HUES64 (cell line): ENCODE data around the gene DDX39B. TPM values are rescaled to one million over a fixed set of nuclear protein-coding genes. Genes with fewer than 3 reads are reported as not detected.
"Not testable (repeated sequence)": the region's sequence is repeated elsewhere in the genome, so short reads cannot be mapped to it uniquely, and the experiment has no call there.

Source experiments
- H3K27ac ChIP-seq: 2 replicates; pipeline ENCODE4 v1.7.0; 2013; ENCODE audit warnings: low read depth, low read length, inconsistent platforms
- H3K27me3 ChIP-seq: 2 replicates; pipeline ENCODE4 v1.6.1; 2013; ENCODE audit warnings: mild to moderate bottlenecking, low read length; ENCODE audit not compliant: insufficient read depth
- H3K36me3 ChIP-seq: 2 replicates; pipeline ENCODE4 v1.6.1; 2013; ENCODE audit warnings: mild to moderate bottlenecking, low read length; ENCODE audit not compliant: insufficient read depth
- H3K4me1 ChIP-seq: 2 replicates; pipeline ENCODE4 v1.6.1; 2013; ENCODE audit warnings: mild to moderate bottlenecking, low read length, moderate library complexity; ENCODE audit not compliant: insufficient read depth
- H3K4me3 ChIP-seq: 2 replicates; pipeline ENCODE4 v1.5.1; 2013; ENCODE audit warnings: mild to moderate bottlenecking, low read length, moderate library complexity
- H3K9ac ChIP-seq: 2 replicates; pipeline ENCODE4 v1.6.1; 2013; ENCODE audit warnings: mild to moderate bottlenecking, low read depth, low read length
- H3K9me3 ChIP-seq: 2 replicates; pipeline ENCODE4 v1.6.1; 2013; ENCODE audit warnings: low read depth, low read length; ENCODE audit not compliant: insufficient read depth
- WGBS: fragments of 150-250, 120-280 bp; methylation state at CpG from one replicate; pipeline ENCODE4 v1.1.7; 2013; ENCODE audit warnings: missing lambda C conversion rate; 5-methylcytosine and 5-hydroxymethylcytosine counted together
- polyA plus RNA-seq, 2 experiments: library from polyadenylated mRNA; stranded (reverse); fragments of 50-300 nt; gene quantifications; one replicate each; pipeline ENCODE4 v1.2.3, GENCODE V29; 2013

Gene DDX39B
- 705 TPM for polyA plus RNA-seq (2013, experiment 1 of 2)
- 618 TPM for polyA plus RNA-seq (2013, experiment 2 of 2)

DNA sequence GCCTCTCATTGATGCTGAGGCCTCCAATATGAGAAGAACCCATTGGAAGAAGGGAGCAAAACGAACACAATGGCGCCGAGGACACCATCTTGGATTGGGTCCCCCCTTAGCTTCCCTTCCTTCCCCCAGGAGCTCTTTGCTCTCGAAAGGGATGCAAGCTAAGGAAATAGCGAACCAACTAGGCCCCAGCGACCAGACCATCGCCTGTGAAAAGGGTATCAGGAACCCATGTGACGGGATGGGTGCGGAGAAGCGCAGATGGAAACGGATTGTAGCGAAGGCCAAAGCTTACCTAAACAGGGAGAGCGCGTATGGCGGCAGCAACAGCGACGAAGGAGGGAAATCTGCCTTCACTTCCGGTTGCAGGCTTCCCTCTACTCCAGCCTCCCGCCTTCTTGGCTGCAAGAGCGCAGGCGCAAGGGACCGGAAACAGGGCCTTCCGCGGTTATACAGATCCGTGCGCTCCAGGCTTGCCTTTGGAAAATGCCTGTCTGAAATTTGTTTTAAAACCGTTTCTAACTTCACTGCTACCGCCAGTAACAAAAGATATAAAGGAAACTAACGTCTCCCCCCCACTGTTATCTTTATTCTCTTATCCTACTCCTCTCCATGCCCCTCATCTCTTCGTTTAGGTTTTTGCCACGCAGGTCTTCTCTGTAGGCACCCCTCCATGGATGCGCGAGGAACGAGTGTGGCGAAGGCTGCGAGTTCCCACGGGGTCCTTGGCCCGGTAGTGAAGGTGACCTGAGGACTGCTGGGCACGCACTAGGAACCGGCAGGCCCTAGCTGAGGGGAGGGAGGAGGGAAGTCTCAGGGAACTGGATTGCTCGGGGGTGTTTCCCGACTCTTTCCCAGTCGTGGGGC lies at the start of gene DDX39B:
TSS of gene DDX39B (minus strand) at position 346 of the 864 bp plus-strand sequence. CDS start 1,471 bp downstream, outside the sequence.
- peak within 1 kb of the TSS; percentile 100 for H3K9ac ChIP-seq
- WGBS = under 1% methylated on average over 43 of the region's 43 CpGs
- H3K9me3 ChIP-seq = no peaks in the 10 kb centered on the region
- peak within 1 kb of the TSS; percentile 97 for H3K27ac ChIP-seq
- H3K4me1 ChIP-seq = peaks cover 23% of the 10 kb centered on the region
- no peaks in the 10 kb centered on the region for H3K27me3 ChIP-seq
- H3K36me3 ChIP-seq = peaks cover 41% of the 10 kb centered on the region
- H3K4me3 ChIP-seq = peak within 1 kb of the TSS; percentile 89

DNA sequence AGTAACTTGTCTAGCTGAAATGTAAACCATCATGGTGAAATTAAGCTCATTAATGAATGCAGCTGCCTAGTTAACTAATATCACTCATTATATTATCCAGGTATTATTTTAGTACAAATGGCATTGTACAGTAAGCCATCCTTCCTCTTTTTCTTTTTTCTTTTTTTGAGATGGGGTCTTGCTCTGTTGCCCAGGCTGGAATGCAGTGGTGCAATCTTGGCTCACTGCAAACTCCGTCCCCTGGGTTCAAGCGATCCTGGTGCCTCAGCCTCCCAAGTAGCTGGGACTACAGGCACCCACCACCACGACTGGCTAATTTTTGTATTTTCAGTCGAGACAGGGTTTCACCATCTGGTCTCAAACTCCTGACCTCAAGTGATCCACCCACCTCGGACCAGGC lies 48.9 kb upstream of the DDX39B start:
- H3K4me1 ChIP-seq, H3K27ac ChIP-seq, H3K4me3 ChIP-seq, H3K9me3 ChIP-seq, H3K27me3 ChIP-seq, H3K9ac ChIP-seq, H3K36me3 ChIP-seq: not testable (repeated sequence)
- WGBS = 95% methylated on average over 5 of the region's 5 CpGs

DNA sequence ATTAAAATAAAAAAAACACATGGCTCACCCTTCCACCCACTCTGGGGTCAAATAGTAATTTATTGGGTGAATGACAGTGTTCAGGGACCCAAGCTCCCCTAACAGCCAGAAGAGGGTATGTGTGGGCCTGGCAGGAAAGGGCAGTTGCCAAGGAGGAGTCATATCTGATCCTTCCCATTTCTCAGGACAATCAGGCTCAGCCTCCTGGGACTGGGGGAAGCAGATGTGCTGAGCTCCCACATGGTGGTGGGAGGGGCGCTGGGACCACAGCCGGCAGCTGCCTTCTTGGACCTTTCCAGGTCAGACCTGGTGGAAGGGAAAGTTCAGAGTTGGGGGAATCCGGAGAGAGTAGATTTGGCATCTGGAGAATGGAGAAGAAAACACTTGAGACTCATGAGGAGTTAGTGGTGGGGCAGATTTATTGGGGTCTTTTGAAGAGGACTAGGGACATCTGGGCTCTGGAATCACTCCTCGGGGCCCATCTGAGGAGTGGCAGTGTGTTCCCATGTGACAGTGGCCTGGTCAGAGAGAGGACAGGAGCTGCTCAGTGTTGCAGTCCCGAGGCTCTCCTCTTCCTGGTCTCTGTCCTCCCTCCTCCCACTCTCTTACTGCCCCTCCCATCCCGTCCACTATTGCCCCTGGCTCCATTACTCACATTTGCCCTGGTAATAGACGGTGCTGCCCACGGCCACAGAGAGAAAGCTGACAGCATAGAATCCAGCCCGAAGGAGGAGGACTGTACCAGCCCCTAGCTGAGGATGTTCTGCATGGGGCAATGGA lies 47.3 kb upstream of the DDX39B start:
- Histone ChIP-seq H3K9me3 (no peaks in the 10 kb centered on the region), H3K9ac (no peak overlapping the region), H3K4me3 (no peak overlapping the region), H3K27ac (no peak overlapping the region), H3K27me3 (no peaks in the 10 kb centered on the region), H3K4me1 (no peaks in the 10 kb centered on the region), H3K36me3 (no peaks in the 10 kb centered on the region)
- WGBS = 81% methylated on average over 9 of the region's 9 CpGs

DNA sequence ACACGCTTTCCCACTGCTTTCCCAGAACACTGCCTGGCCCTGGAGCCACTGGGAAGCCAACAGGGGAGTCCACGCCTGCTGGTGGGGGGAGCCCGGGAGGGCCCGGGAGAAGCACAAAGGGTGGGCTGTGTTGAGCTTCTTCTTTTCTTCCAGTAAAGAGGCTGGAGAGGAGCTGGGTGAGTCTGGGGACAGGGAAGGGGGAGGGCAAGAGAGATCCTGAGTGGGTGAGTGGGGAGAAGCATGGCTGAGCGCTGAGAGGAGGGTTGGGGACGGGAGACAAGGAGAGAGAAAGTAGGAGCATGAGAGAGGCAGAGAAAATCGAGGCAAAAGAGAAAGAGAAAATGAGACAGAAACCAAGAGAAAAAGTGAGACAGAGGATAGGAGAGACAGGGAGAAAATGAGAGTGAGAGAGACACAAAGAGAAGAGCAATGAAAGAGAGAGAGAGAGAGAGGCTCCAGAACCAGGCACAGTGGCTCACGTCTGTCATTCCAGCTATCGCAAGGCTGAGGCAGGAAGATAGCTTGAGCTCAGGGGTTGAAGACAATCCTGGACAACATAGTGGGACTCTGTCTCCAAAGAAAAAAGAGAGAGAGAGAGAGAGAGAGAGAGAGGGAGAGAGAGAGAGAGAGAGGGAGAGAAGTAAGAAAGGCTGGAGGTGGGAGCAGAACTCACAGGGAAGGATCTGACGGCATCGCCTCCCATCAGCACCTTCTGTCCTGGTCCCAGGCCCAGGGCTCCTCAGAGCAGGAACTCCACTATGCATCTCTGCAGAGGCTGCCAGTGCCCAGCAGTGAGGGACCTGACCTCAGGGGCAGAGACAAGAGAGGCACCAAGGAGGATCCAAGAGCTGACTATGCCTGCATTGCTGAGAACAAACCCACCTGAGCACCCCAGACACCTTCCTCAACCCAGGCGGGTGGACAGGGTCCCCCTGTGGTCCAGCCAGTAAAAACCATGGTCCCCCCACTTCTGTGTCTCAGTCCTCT lies 46.3 kb upstream of the DDX39B start:
- no peaks in the 10 kb centered on the region for H3K4me1 ChIP-seq
- no peaks in the 10 kb centered on the region for H3K9me3 ChIP-seq
- WGBS = 78% methylated on average over 12 of the region's 12 CpGs
- H3K27me3 ChIP-seq = no peaks in the 10 kb centered on the region
- no peaks in the 10 kb centered on the region for H3K36me3 ChIP-seq
- no peak overlapping the region for H3K9ac ChIP-seq
- no peak overlapping the region for H3K4me3 ChIP-seq
- H3K27ac ChIP-seq = no peak overlapping the region

- no peak overlapping the region for H3K9ac ChIP-seq
- no peaks in the 10 kb centered on the region for H3K9me3 ChIP-seq
- no peak overlapping the region for H3K27ac ChIP-seq
- H3K27me3 ChIP-seq = peaks cover 7% of the 10 kb centered on the region; the same call in 1 of the 2 replicates
- no peaks in the 10 kb centered on the region for H3K36me3 ChIP-seq
- WGBS = 82% methylated on average over 8 of the region's 9 CpGs
- peaks cover 3% of the 10 kb centered on the region; the same call in 1 of the 2 replicates for H3K4me1 ChIP-seq
- H3K4me3 ChIP-seq = no peak overlapping the region
Observed at GRCh38 chr6:31586599-31587281, 44.9 kb upstream of the DDX39B start.

DNA sequence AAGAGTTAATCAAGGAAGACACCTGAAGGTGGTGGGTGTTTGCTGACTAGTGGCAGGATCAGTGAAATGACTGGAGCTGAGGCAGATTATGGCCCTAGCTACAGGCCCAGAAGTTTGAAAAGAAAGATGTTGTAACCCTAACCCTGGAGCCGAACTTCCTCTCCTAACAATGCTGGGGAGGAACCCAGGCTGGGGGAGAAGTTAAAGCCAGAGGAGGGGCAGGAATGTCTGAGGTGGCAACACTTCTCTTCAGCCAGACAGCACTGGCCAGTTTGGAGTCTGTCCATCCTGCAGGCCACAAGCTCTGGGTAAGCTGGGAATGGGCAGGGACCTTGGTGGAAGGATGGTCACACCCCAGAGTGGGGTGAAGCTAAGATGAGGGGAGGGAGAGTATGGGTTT lies 44.2 kb upstream of the DDX39B start, which contains the start of gene LST1:
TSS of gene LST1 (plus strand) at position 270 of the 400 bp plus-strand sequence. CDS start 1,023 bp downstream, outside the sequence.
- peaks cover 9% of the 10 kb centered on the region; the same call in 1 of the 2 replicates for H3K27me3 ChIP-seq
- WGBS = 67% methylated on average over 1 of the region's 1 CpG

GRCh38 chr6:31585491-31585890 lies 43.7 kb upstream of the DDX39B start:
- 55% methylated on average over 2 of the region's 2 CpGs for WGBS
- peaks cover 5% of the 10 kb centered on the region; the same call in 1 of the 2 replicates for H3K4me1 ChIP-seq
- no peak overlapping the region for H3K9ac ChIP-seq
- no peak overlapping the region for H3K4me3 ChIP-seq
- H3K36me3 ChIP-seq = no peaks in the 10 kb centered on the region
- H3K9me3 ChIP-seq = no peaks in the 10 kb centered on the region
- peaks cover 11% of the 10 kb centered on the region; the same call in 1 of the 2 replicates for H3K27me3 ChIP-seq
- H3K27ac ChIP-seq = no peak overlapping the region

More for the DNA sequence above, 44.2 kb upstream of the DDX39B start, which contains the start of gene LST1:
- Histone ChIP-seq H3K4me1 (peaks cover 5% of the 10 kb centered on the region; the same call in 1 of the 2 replicates), H3K4me3 (no peak within 1 kb of the TSS), H3K9me3 (no peaks in the 10 kb centered on the region), H3K27ac (no peak within 1 kb of the TSS), H3K9ac (no peak within 1 kb of the TSS), H3K36me3 (no peaks in the 10 kb centered on the region)

GRCh38 chr6:31582230-31582643 lies 40.4 kb upstream of the DDX39B start, which contains the start of gene LTB:
Gene LTB (minus strand): TSS chr6:31582424. CDS start chr6:31582417, 7 bp downstream.
- H3K9me3 ChIP-seq = no peaks in the 10 kb centered on the region
- H3K36me3 ChIP-seq = no peaks in the 10 kb centered on the region
- H3K27me3 ChIP-seq = peaks cover 15% of the 10 kb centered on the region; the same call in 1 of the 2 replicates
- H3K4me3 ChIP-seq = peak within 1 kb of the TSS; percentile 92
- H3K27ac ChIP-seq = no peak within 1 kb of the TSS
- H3K9ac ChIP-seq = peak within 1 kb of the TSS; percentile 75
- peaks cover 15% of the 10 kb centered on the region for H3K4me1 ChIP-seq
- 88% methylated on average over 3 of the region's 3 CpGs for WGBS

GRCh38 chr6:31581434-31582229 lies 39.8 kb upstream of the DDX39B start:
- H3K27ac ChIP-seq = no peak overlapping the region
- peak overlapping the region; percentile 75 for H3K9ac ChIP-seq
- H3K27me3 ChIP-seq = peaks cover 15% of the 10 kb centered on the region; the same call in 1 of the 2 replicates
- no peaks in the 10 kb centered on the region for H3K36me3 ChIP-seq
- peak overlapping the region; percentile 92 for H3K4me3 ChIP-seq
- H3K4me1 ChIP-seq = peaks cover 15% of the 10 kb centered on the region
- WGBS = 28% methylated on average over 21 of the region's 21 CpGs
- H3K9me3 ChIP-seq = no peaks in the 10 kb centered on the region
